GM12891 (cell line): ENCODE measurements around the gene TNKS1BP1.

Source experiments
- DNase-seq: peaks from one replicate; pipeline ENCODE4 v3.0.0; 2011; ENCODE audit warnings: low spot score; ENCODE audit not compliant: insufficient read length
- FAIRE-seq: peaks from 2 replicates; lab custom pipeline; 2011; peaks lifted over from hg19 to GRCh38; lab: Jason Lieb, UNC
- PAX5 ChIP-seq: IDR thresholded peaks from 2 replicates; pipeline ENCODE4 v1.6.1; 2011; ENCODE audit warnings: low read length, moderate library complexity, mild to moderate bottlenecking; ENCODE audit not compliant: insufficient read depth, severe bottlenecking
- POLR2A ChIP-seq: IDR thresholded peaks from 2 replicates; pipeline ENCODE4 v1.6.1; 2011; ENCODE audit warnings: low read depth, low read length, control low read depth
- POLR2AphosphoS5 ChIP-seq: IDR thresholded peaks from 2 replicates; pipeline ENCODE4 v1.6.1; 2011; ENCODE audit warnings: low read depth, low read length, control low read depth
- POU2F2 ChIP-seq: IDR thresholded peaks from 2 replicates; pipeline ENCODE4 v1.6.1; 2011; ENCODE audit warnings: low read depth, mild to moderate bottlenecking, control low read depth, low read length, moderate library complexity
- SPI1 ChIP-seq: IDR thresholded peaks from 2 replicates; pipeline ENCODE4 v1.6.1; 2011; ENCODE audit warnings: low read depth, low read length, control low read depth
- TAF1 ChIP-seq: IDR thresholded peaks from 2 replicates; pipeline ENCODE4 v1.6.1; 2011; ENCODE audit warnings: low read depth, low read length, control low read depth

The TNKS1BP1 gene

DNA sequence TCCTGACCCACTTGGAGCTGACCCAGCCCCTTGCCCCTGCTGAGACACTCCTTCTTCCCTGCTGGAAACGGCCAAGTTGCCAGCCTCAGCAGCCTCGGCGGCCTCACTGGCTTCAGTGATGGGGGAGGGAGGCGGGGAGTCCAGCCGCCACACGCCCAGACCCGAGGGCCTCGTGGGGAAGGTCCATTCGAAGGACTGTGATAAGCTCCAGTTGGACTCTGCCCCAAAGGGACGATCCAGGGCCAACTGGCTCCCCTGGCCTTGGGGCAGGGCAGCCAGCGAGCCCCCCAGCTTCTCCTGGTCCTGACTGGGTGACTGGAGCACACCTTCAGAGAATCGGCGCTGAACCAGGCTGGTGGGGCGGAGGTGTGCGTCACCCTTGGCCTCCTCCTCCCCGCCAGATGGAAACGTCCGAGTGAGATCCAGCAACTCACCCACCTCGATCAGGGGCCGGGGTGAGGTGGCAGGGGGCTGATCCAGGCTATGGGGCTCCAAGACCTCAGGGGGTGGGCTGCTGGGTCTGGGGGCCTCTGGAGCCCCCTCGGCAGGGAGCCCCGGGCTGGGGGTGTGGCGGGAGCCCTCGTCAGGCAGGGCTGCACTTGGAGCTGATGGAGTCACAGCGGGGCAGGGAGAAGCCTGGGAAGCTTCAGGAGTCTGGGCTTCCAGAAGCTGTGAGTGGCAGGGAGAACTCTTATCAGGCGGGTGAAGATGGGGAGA, 11.5 kb downstream of the TNKS1BP1 start:
- no peak for TF ChIP-seq PAX5
- 0 out of 2 replicates have a peak, but pooled peaks have one; percentile 4 for TF ChIP-seq POLR2AphosphoS5
- FAIRE-seq (no peak), DNase-seq (no peak)

DNA sequence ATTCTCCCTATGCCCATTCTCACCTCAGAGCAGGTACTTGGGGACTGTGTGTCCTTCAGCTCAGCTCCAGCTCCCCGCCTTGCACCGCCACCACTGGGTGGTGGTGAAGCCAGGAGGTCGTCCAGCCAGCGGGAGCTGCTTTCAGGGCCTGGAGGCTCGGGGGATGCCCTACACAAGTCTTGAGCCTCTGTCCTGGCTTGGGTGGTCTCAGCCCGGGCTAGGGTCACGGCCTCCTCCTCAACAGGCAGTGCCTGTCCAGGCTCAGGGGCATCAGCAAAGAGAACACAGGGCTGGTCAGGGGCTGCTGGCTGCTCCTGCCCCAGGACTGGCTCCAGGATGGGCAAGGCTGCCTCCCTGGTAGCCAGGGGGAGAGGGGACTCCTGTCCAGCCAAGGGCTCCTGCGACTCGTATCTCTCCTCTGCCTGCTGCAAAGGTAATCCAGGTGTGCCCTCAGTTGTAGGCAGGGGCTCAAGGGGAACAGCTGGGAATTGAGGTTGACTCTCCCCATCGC, 12.2 kb downstream of the TNKS1BP1 start:
- TF ChIP-seq SPI1 = no peak
- no peak for TF ChIP-seq POLR2A
- TF ChIP-seq TAF1 = no peak
- TF ChIP-seq PAX5 = no peak
- no peak for DNase-seq
- FAIRE-seq = no peak

DNA sequence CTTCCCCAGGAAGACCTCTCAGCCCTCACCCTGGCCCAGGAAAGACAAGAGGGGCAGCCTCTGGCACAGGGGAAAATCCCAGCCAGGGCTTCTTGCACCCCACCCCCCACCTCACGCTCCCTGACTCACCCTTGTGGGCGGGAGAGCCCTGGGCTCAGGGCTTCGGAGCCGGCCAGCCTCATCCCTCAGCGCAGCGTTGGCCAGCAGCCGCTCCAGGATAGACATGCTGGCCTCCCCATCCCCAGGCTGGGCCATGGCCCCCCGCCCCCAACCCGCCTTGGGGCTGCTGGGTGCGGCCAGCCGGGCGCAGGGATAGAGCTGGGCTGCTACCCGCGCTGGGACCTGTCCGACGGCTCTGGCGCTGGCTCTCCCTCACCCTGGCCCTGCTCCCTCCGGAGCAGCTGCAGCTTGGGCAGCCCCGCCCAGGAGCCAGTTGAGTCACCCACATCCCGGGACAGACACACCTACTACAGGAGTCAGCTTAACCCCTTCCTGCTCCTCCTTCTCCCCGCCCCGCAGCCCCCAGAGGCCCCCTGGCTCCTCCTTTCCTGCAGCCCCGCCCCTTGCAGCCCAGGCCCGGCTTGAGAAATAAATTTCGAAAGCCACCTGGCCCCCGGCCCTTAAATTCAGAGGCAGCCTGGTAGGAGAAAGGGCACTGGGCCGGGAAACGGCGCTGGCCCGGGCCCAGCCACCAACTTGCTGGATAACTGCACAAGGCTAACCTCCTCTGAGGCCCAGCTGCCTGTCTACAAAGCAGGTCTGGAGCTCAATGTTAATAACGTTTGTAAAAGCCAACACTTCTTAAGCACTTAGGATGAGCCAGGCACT, 13.4 kb downstream of the TNKS1BP1 start:
- FAIRE-seq (peak; percentile 87), DNase-seq (peak; percentile 88)
- no peak for TF ChIP-seq TAF1
- TF ChIP-seq POU2F2 = no peak
- no peak for TF ChIP-seq SPI1
- no peak for TF ChIP-seq POLR2A
- TF ChIP-seq POLR2AphosphoS5 = no peak
- no peak for TF ChIP-seq PAX5

DNA sequence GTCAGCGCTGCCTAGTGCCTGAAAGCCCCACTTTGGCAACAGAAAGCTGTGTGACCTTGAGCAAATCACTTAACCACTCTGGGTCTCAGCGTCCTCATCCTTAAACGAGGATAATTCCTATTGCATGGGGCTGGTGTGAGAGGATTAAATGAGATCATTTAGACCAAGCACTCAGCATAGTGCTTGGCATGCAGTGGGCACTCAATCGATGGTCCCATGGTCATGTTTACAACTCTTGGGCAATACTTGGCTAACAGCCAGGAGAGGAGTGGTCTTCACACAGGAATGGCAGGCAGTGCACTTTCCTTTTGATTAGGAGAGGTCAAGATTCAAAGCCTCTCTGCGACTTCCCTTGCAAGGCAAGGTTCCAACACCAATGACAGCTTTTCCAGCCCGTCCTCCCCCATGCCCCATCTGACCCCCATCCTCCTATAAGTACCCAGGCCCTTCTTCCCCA, 14.1 kb downstream of the TNKS1BP1 start:
- DNase-seq = no peak
- peak; percentile 45 for FAIRE-seq
- TF ChIP-seq POLR2AphosphoS5 (no peak), POU2F2 (no peak), SPI1 (no peak), POLR2A (no peak), PAX5 (no peak)

DNA sequence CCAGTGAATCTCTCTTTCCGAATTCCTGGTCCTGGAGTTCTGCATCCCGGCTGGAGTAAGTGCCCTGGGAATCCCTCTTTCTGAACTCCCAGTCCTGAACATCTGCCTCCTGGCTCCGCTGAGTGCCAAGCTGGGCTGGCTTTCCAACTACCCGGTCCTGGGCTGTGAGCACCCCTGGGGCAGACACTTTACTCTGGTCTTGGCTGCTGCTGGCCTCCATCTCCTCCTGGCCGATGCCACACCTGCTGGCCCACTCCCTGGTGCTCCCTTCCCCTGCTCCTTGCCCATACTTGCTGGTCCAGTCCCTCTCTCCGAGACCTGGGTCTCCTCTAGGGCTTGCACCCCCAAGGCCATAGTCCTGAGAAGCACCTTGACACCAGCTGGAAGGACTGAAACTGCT, 14.7 kb downstream of the TNKS1BP1 start:
- DNase-seq (no peak), FAIRE-seq (no peak)
- no peak for TF ChIP-seq POLR2A
- no peak for TF ChIP-seq TAF1
- TF ChIP-seq POU2F2 = no peak
- TF ChIP-seq POLR2AphosphoS5 = no peak
- TF ChIP-seq PAX5 = no peak
- TF ChIP-seq SPI1 = no peak

DNA sequence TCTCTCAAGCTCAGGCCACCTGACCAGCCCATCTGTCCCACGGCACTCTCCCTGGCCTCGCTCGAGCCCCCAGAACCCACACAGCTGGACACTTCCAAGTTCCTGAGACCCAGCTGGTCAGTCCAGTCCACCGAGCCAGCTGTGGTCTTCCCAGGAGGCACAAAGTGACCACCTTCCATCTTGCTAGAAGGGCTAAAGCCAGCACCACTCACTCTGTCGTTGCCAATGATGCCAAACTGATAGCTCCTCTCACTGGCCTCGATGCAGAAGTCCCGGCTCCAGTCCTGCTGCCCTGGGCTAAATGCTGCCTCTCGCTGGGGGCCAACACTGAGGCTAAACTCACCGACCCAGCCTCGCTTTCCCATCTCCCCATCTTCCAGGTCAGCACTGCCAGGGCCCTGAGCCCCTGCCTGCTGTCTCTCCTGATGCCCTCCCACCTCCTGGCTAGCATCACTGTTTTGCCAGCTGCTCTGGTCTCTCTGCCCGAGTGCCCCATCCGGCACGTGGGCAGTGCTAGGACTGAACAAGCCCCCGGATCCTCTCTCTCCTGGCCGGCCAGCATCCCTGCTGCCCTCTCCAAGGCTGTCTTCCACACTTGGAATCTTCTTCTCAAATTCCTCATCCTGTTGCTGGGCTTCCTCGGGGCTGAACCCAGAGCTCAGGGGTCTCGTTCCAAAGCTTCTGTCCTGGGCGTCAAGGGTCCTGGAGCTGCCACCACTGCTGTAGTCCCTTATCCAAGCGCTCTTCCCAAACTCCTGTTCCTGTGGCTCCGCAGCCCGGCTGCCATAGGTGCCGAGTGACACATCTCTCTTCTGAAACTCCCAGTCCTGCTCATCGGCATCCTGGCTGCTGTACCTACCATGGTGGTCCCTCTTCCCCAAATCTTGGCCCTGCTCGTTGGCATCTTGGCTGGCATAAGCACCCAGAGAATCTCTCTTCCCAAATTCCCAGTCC, 15.4 kb downstream of the TNKS1BP1 start:
- TF ChIP-seq POU2F2 (no peak), SPI1 (no peak), TAF1 (no peak), POLR2AphosphoS5 (no peak), PAX5 (no peak), POLR2A (no peak)
- FAIRE-seq = no peak

DNA sequence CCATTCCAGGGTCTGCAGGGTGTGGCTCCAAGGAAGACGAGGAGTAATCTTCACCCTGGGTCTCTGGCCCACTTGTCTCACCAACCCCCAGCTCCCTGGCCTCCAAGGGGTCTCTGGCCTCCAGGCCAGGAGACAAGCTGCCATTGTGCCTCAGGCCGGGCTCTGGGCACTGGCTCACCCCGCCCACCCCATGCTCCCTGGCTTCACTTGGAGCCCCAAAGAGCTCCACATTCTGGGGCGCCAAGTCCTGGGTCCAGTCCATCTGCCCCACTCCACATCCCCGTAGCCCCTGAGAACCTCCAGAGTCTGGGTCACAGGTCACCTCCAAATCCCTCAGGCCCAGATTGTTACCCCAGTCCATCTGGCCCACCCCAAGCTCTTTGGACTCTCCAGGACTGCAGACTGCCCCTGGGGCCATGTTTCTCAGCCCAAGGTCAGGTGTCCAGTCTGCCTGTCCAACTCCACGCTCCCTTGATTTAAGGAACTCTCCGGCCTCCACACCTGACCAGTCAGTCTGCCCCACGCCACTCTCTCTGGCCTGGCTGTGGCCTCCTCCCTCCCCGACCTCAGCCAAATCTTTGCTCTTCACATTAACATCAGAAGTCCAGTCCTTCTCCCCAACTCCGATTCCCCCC, 16.2 kb downstream of the TNKS1BP1 start:
- FAIRE-seq (no peak), DNase-seq (no peak)
- TF ChIP-seq POLR2A (no peak), SPI1 (no peak), PAX5 (no peak), TAF1 (no peak), POU2F2 (no peak)

More for the DNA sequence above, 15.4 kb downstream of the TNKS1BP1 start:
- DNase-seq = no peak

DNA sequence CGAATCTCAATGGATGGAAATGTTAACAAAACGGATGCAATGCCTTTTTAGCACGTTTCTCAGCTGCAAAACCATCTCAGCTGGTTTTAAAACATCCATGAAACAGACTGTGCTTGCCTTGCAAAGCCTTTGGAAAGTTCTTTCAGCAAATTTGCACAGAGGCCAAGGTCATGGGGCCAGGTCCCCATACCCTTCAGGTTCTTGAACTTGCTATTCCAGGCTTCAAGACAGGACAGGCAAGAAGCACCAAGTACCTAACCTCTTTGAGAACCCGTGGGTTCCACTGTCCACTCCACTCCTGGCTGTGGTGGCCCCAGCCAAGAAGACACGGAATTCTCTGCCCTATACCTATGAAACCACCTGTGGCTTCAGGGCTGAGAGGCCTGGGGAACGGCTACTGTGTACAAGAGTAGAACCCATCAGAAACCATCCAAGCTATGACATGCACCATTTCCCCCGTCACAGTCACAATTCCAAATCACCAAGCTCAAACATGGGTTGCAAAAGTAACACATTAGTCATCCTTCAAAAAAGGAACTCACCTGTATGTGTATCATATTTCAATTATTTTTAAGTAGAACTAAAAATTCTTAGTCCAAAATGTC, 17.0 kb downstream of the TNKS1BP1 start:
- DNase-seq (no peak), FAIRE-seq (no peak)
- no peak for TF ChIP-seq POLR2AphosphoS5
- no peak for TF ChIP-seq POU2F2
- no peak for TF ChIP-seq TAF1
- no peak for TF ChIP-seq POLR2A
- no peak for TF ChIP-seq SPI1
- TF ChIP-seq PAX5 = no peak

DNA sequence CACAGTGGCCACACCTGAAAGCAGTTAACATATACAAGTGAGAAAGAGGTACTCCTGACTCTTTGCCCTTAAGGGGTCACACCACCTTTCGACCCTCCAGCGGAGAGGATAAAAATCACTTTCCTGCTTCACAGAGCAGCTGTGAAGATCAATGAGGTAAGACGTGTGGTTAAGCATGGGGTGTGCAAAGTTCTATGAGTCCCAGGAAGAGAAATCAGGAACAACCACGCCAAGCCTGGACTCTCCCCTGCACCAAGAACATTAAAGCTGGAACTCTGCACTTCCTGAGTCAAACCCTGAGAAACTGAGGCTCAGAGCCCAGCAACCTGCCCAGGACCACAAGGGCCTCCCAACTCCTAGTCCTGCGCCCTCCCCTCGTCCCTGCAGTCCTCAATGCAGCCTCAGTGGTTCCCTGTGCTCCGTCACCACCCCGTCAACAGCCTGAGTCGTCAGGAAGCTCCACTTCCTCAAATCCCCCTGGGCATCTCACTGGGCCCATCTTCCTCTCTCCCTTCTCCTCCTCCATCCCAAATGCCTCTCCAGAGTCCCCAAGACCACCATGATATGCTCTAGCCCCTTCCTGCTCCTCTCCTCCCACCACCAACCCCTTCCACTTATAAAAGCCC, 17.7 kb downstream of the TNKS1BP1 start:
- TF ChIP-seq SPI1 (peak; percentile 74), POLR2AphosphoS5 (no peak)
- no peak for FAIRE-seq
- DNase-seq = no peak
